Hepatocyte (in vitro differentiated cells): ENCODE data around the gene MYO18B. TPM values are rescaled to one million over a fixed set of nuclear protein-coding genes. Genes with fewer than 3 reads are reported as not detected.

Experiments
- DNase-seq: peaks from one replicate; pipeline ENCODE4 v3.0.0-alpha.2; 2016; ENCODE audit warnings: low spot score
- H2AFZ ChIP-seq: fragments of 200-600 bp; sonication (generic); 2 replicates; pipeline ENCODE4 v1.6.0; 2016; ENCODE audit warnings: antibody characterized with exemption, mild to moderate bottlenecking
- H3K27ac ChIP-seq: fragments of 200-600 bp; sonication (generic); 2 replicates; pipeline ENCODE4 v1.5.1; 2016; ENCODE audit warnings: mild to moderate bottlenecking
- H3K27me3 ChIP-seq: fragments of 200-600 bp; sonication (generic); 2 replicates; pipeline ENCODE4 v1.6.1; 2016
- H3K36me3 ChIP-seq: fragments of 200-600 bp; sonication (generic); replicated peaks from 2 replicates; pipeline ENCODE4 v1.5.1; 2016; ENCODE audit warnings: low read depth; ENCODE audit not compliant: insufficient read depth
- H3K4me1 ChIP-seq: fragments of 200-600 bp; sonication (generic); 2 replicates; pipeline ENCODE4 v1.5.1; 2016; ENCODE audit warnings: mild to moderate bottlenecking, moderate library complexity; ENCODE audit not compliant: insufficient read depth
- H3K4me2 ChIP-seq: fragments of 200-600 bp; sonication (generic); 2 replicates; pipeline ENCODE4 v1.6.0; 2016
- H3K4me3 ChIP-seq: fragments of 200-600 bp; sonication (generic); 2 replicates; pipeline ENCODE4 v1.5.1; 2016; ENCODE audit warnings: mild to moderate bottlenecking
- H3K79me2 ChIP-seq: fragments of 200-600 bp; sonication (generic); 2 replicates; pipeline ENCODE4 v1.6.0; 2017; ENCODE audit warnings: mild to moderate bottlenecking
- H3K9me2 ChIP-seq: fragments of 200-600 bp; sonication (generic); replicated peaks from 2 replicates; pipeline ENCODE4 v1.6.0; 2017; ENCODE audit warnings: mild to moderate bottlenecking; ENCODE audit not compliant: insufficient read depth
- H3K9me3 ChIP-seq: fragments of 200-600 bp; sonication (generic); 2 replicates; pipeline ENCODE4 v1.5.1; 2016; ENCODE audit warnings: low read depth, mild to moderate bottlenecking
- H4K20me1 ChIP-seq: fragments of 200-600 bp; sonication (generic); 2 replicates; pipeline ENCODE4 v1.6.0; 2016; ENCODE audit warnings: mild to moderate bottlenecking; ENCODE audit not compliant: insufficient read depth, poor library complexity, severe bottlenecking
- EZH2 ChIP-seq: fragments of 200-600 bp; sonication (generic); IDR thresholded peaks from 2 replicates; pipeline ENCODE4 v1.6.1; 2016; ENCODE audit warnings: antibody characterized with exemption, mild to moderate bottlenecking, borderline replicate concordance
- EZH2phosphoT487 ChIP-seq: fragments of 200-600 bp; sonication (generic); IDR thresholded peaks from one replicate; pipeline ENCODE4 v1.6.1; 2018; ENCODE audit warnings: antibody characterized with exemption, mild to moderate bottlenecking, low read depth, moderate library complexity; ENCODE audit not compliant: unreplicated experiment, severe bottlenecking
- WGBS: methylation state at CpG from one replicate; pipeline ENCODE4 v1.1.6; 2016; ENCODE audit warnings: low lambda C conversion rate; ENCODE audit errors: missing lambda C conversion rate; 5-methylcytosine and 5-hydroxymethylcytosine counted together
- polyA plus RNA-seq: library from polyadenylated mRNA; unstranded; fragments of >200 nt; fragmentation: Nextera tagmentation; extraction: Ambion mirVana; gene quantifications from 2 replicates; pipeline ENCODE4 v1.2.1, GENCODE V29; 2016
- total RNA-seq: library from RNA; depleted of rRNA; stranded (reverse); fragments of >200 nt; gene quantifications from 2 replicates; pipeline ENCODE4 v1.2.3, GENCODE V29; 2014
- TF ChIP-seq, protein P1 (sequence below): fragments of 200-600 bp; sonication (generic); IDR thresholded peaks from 2 replicates; pipeline ENCODE4 v1.5.1; 2016; ENCODE audit warnings: antibody characterized with exemption, mild to moderate bottlenecking; ENCODE audit not compliant: poor library complexity

The MYO18B gene
- total and polyA plus RNA-seq, 2 experiments from 2014 or later, result 0.23 TPM; not detected in 1

DNA sequence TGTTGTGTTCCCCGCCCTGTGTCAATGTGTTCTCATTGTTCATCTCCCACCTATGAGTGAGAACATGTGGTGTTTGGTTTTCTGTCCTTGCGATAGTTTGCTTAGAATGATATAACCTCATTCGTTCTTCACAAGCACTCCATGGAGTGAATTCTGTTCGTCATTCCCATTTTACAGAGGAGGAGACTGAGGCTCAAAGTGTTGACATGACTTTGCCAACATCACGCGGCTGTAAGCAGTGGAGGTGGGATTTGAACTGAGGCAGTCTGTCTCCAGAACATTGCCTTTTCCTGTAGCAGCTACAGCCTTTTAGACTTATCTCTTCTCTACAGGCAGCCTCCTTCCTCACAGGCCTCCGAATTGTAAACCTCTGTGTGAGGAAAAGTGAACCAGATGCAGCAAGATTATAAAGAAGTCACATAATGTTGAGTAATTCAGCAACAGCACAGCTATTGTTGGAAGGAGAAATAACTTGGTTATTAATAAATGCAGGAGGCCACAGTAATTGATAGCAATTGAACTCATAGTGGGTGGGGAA lies 74.6 kb downstream of the MYO18B start:
- 85% methylated on average over 7 of the region's 7 CpGs for WGBS
- H3K9me3 ChIP-seq, result no peaks in the 10 kb centered on the region
- TF ChIP-seq EZH2 (no peak), EZH2phosphoT487 (no peak)
- TF ChIP-seq, protein P1, sequence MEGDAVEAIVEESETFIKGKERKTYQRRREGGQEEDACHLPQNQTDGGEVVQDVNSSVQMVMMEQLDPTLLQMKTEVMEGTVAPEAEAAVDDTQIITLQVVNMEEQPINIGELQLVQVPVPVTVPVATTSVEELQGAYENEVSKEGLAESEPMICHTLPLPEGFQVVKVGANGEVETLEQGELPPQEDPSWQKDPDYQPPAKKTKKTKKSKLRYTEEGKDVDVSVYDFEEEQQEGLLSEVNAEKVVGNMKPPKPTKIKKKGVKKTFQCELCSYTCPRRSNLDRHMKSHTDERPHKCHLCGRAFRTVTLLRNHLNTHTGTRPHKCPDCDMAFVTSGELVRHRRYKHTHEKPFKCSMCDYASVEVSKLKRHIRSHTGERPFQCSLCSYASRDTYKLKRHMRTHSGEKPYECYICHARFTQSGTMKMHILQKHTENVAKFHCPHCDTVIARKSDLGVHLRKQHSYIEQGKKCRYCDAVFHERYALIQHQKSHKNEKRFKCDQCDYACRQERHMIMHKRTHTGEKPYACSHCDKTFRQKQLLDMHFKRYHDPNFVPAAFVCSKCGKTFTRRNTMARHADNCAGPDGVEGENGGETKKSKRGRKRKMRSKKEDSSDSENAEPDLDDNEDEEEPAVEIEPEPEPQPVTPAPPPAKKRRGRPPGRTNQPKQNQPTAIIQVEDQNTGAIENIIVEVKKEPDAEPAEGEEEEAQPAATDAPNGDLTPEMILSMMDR, result no peak
- no peak for DNase-seq
- no peaks in the 10 kb centered on the region for H3K36me3 ChIP-seq
- H3K9me2 ChIP-seq, result no peaks in the 10 kb centered on the region
- no peak overlapping the region for H3K4me2 ChIP-seq
- no peak overlapping the region for H2AFZ ChIP-seq
- H3K79me2 ChIP-seq, result no peaks in the 10 kb centered on the region
- no peaks in the 10 kb centered on the region for H3K4me1 ChIP-seq
- peaks cover 15% of the 10 kb centered on the region for H3K27me3 ChIP-seq
- H3K4me3 ChIP-seq, result no peak overlapping the region
- H3K27ac ChIP-seq, result no peak overlapping the region
- no peaks in the 10 kb centered on the region for H4K20me1 ChIP-seq

DNA sequence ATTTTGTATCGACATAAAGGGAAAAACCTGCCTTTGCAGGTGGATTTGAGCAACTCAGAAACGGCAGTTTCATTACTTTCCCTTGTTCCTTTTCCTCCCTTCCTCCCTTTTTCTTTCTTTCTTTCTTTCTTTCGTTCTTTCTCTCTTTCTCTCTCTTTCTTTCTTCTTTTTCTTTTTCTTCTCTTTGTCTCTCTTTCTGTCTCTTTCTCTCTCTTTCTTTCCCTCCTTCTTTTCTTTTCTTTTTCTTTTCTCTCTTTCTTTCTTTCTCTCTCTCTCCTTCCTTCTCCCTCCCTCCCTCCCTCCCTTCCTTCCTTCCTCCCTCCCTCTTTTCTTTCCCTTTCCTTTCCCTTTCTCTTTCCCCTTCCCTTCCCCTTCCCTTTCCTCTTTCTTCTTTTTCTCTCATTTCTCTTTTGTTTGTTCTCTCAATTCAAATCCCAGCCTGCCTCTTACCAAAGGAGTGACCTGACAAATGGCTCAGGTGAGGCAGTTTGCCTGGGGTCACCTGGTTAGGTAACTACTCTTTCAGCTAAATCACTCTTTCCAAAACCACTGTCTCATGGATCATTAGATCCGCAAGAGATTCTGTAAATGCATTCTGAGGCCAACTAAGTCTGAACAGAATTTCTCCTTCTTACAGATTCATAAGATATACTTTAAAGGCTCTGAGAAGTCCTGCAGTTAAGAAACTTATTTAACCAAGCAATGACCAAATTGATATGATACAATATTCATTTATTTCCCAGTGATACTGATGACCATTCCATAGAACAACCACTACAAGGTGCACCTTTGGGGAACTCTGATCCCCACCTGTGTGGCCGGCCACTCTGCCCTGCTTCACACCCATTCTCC lies 75.3 kb downstream of the MYO18B start:
- H3K4me1 ChIP-seq, result no peaks in the 10 kb centered on the region
- no peaks in the 10 kb centered on the region for H3K9me2 ChIP-seq
- no peaks in the 10 kb centered on the region for H3K79me2 ChIP-seq
- no peaks in the 10 kb centered on the region for H3K36me3 ChIP-seq
- no peak overlapping the region for H2AFZ ChIP-seq
- no peak overlapping the region for H3K4me2 ChIP-seq
- peaks cover 15% of the 10 kb centered on the region for H3K27me3 ChIP-seq
- no peak for DNase-seq
- no peaks in the 10 kb centered on the region for H3K9me3 ChIP-seq
- no peaks in the 10 kb centered on the region for H4K20me1 ChIP-seq
- H3K4me3 ChIP-seq, result no peak overlapping the region
- TF ChIP-seq EZH2 (no peak), EZH2phosphoT487 (no peak)
- TF ChIP-seq, protein P1, result no peak
- H3K27ac ChIP-seq, result no peak overlapping the region
- WGBS, result 87% methylated on average over 5 of the region's 5 CpGs

DNA sequence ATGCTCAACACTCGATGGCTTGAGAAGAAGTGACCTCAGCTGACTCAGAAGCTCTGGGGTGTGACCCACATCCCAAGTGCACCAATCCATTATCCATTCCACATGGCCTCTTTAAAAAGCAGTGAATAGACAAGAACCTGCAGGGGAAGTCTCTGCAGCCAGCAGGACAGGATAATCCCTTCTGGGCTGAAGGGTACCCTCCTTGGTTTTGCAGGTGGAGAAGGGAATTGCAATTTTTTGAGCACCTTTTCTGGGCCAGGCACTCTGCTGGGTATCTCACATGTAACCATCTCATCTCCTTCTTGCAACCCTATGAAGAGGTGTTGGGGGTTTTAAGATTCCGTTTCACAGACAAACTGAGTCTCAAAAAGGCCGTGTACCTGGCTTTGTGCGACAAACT lies 76.6 kb downstream of the MYO18B start:
- no peak for TF ChIP-seq EZH2phosphoT487
- TF ChIP-seq, protein P1, result no peak
- TF ChIP-seq EZH2, result no peak
- no peaks in the 10 kb centered on the region for H3K36me3 ChIP-seq
- WGBS, result 81% methylated on average over 4 of the region's 4 CpGs
- no peaks in the 10 kb centered on the region for H3K4me1 ChIP-seq
- H3K9me2 ChIP-seq, result no peaks in the 10 kb centered on the region
- no peaks in the 10 kb centered on the region for H3K9me3 ChIP-seq
- H3K27ac ChIP-seq, result no peak overlapping the region
- peaks cover 15% of the 10 kb centered on the region for H3K27me3 ChIP-seq
- DNase-seq, result no peak
- no peak overlapping the region for H3K4me2 ChIP-seq
- no peak overlapping the region for H3K4me3 ChIP-seq
- H4K20me1 ChIP-seq, result no peaks in the 10 kb centered on the region
- no peak overlapping the region for H2AFZ ChIP-seq
- H3K79me2 ChIP-seq, result no peaks in the 10 kb centered on the region
